K562 (cell line): ENCODE data around the gene ZNF862. TPM values are rescaled to one million over a fixed set of nuclear protein-coding genes. Genes with fewer than 3 reads are reported as not detected.
"Not testable (repeated sequence)": the region's sequence is repeated elsewhere in the genome, so short reads cannot be mapped to it uniquely, and the experiment has no call there.

Experiments
- ATAC-seq: fragments of 200-7000 bp; cut with Tn5 transposase; 3 replicates; pipeline ENCODE4 v1.9.1; 2020; ENCODE audit warnings: moderate library complexity
- BruUV-seq: library from RNA; stranded (reverse); fragments of 400-500 nt; replicated peaks from 2 replicates; lab custom pipeline; 2021; lab: Mats Ljungman, UMichigan
- CTCF ChIA-PET: fragments of 300-600 bp; formaldehyde crosslinking; extraction: SDS; loops from one replicate; lab custom pipeline; 2021; ENCODE audit warnings: low intra/inter-chr PET ratio; lab: Yijun Ruan, JAX
- POLR2A ChIA-PET: fragments of 300-600, 350-650 bp; sonication (Branson Sonifier 250); formaldehyde crosslinking; extraction: SDS; loops from one replicate; lab custom pipeline; 2021; ENCODE audit warnings: antibody characterized with exemption, inconsistent platforms; lab: Yijun Ruan, JAX
- DNase-seq, 4 experiments: peaks; one replicate each; pipeline versions ENCODE4 v3.0.0 to v3.0.0-alpha.2; 2011 to 2018; ENCODE audit warnings: low spot score in 3 of 4, mixed read lengths in 3 of 4; ENCODE audit errors: extremely low read depth in 1 of 4
- FAIRE-seq: peaks from 2 replicates; lab custom pipeline; 2011; peaks lifted over from hg19 to GRCh38; lab: Jason Lieb, UNC
- H2AFZ ChIP-seq: 2 replicates; pipeline ENCODE4 v1.6.0; 2011; ENCODE audit warnings: low read depth, low read length, control low read depth, inconsistent platforms
- H3K27ac ChIP-seq: fragments of 200-600 bp; 3 replicates; pipeline ENCODE4 v1.8.0; 2011; ENCODE audit warnings: low read depth, mild to moderate bottlenecking, control low read depth, inconsistent platforms, low read length, moderate library complexity, mixed read lengths; ENCODE audit errors: extremely low read depth
- H3K27me3 ChIP-seq, 2 experiments: fragments of 300-600 bp in 1 of 2; 2 replicates in 1 of 2; 3 replicates in 1 of 2; pipeline versions ENCODE4 v1.6.0 to v1.8.0; 2011; ENCODE audit warnings: inconsistent platforms in 2 of 2, low read length in 2 of 2, mild to moderate bottlenecking in 1 of 2, mixed read lengths in 1 of 2, moderate library complexity in 1 of 2; ENCODE audit not compliant: control insufficient read depth in 2 of 2, insufficient read depth in 2 of 2
- H3K36me3 ChIP-seq: fragments of 300-600 bp; 3 replicates; pipeline ENCODE4 v1.8.0; 2011; ENCODE audit warnings: mild to moderate bottlenecking, low read length, inconsistent platforms; ENCODE audit not compliant: control insufficient read depth, insufficient read depth
- H3K4me1 ChIP-seq, 2 experiments: fragments of 200-600 bp in 1 of 2; replicated peaks in 1 of 2; 2 replicates in 1 of 2; 3 replicates in 1 of 2; pipeline versions ENCODE4 v1.5.1 to v1.8.0; 2011; ENCODE audit warnings: inconsistent platforms in 2 of 2, low read length in 2 of 2, mild to moderate bottlenecking in 1 of 2, mixed read lengths in 1 of 2, moderate library complexity in 1 of 2; ENCODE audit not compliant: control insufficient read depth in 2 of 2, insufficient read depth in 2 of 2
- H3K4me2 ChIP-seq: 2 replicates; pipeline ENCODE4 v1.6.1; 2011; ENCODE audit warnings: low read length, control low read depth, inconsistent platforms, mixed read lengths; ENCODE audit not compliant: insufficient read depth
- H3K4me3 ChIP-seq: fragments of 200-600 bp; sonication (generic), shearing (Covaris generic); 2 replicates; pipeline ENCODE4 v1.5.1; 2016; ENCODE audit warnings: control low read depth, inconsistent platforms
- H3K79me2 ChIP-seq: fragments of 200-600 bp; 3 replicates; pipeline ENCODE4 v1.8.0; 2011; ENCODE audit warnings: low read length, inconsistent platforms; ENCODE audit not compliant: control insufficient read depth, insufficient read depth
- H3K9ac ChIP-seq, 2 experiments: 2 replicates each; pipeline versions ENCODE4 v1.6.0 to v1.6.1; 2011; ENCODE audit warnings: low read depth in 2 of 2, low read length in 2 of 2, control low read depth in 1 of 2, inconsistent platforms in 1 of 2, mild to moderate bottlenecking in 1 of 2, mixed read lengths in 1 of 2; ENCODE audit not compliant: insufficient read depth in 1 of 2
- H3K9me1 ChIP-seq: one replicate; pipeline ENCODE4 v1.6.0; 2011; ENCODE audit warnings: inconsistent platforms, mild to moderate bottlenecking, low read length, moderate library complexity; ENCODE audit not compliant: control insufficient read depth, insufficient read depth
- H3K9me3 ChIP-seq: replicated peaks from 2 replicates; pipeline ENCODE4 v1.5.1; 2011; ENCODE audit warnings: low read depth, low read length, inconsistent platforms; ENCODE audit not compliant: control insufficient read depth, insufficient read depth
- H4K20me1 ChIP-seq: replicated peaks from 2 replicates; pipeline ENCODE4 v1.6.1; 2011; ENCODE audit warnings: low read length, inconsistent platforms, mixed read lengths; ENCODE audit not compliant: control insufficient read depth, insufficient read depth
- SRF ChIP-seq, 2 experiments: fragments of 250-450, 450-650 bp in 1 of 2; sonication (Bioruptor Pico) in 1 of 2; sonication (generic) in 1 of 2; formaldehyde crosslinking; IDR thresholded peaks; 2 replicates each; pipeline versions ENCODE4 v1.5.0 to v1.5.1; 2020 to 2022; ENCODE audit warnings: mild to moderate bottlenecking in 1 of 2, missing genetic modification reagents in 1 of 2
- WGBS: fragments of 100-300 bp; shearing (Covaris generic); methylation state at CpG from one replicate; pipeline ENCODE4 v1.1.6; 2016; ENCODE audit warnings: low coverage, mixed read lengths; ENCODE audit not compliant: insufficient coverage; ENCODE audit errors: missing lambda C conversion rate; 5-methylcytosine and 5-hydroxymethylcytosine counted together
- in situ Hi-C: fragments of 300-500 bp; cut with MboI; formaldehyde crosslinking; loops from 4 replicates; pipeline ENCODE4 v1.15.0; 2018; ENCODE audit warnings: inconsistent platforms, mixed read lengths
- intact Hi-C: fragments of 100-400 bp; cut with micrococcal nuclease; formaldehyde crosslinking; loops from 2 replicates; pipeline ENCODE4 v1.14.2; 2022
- polyA plus RNA-seq, 8 experiments: library from polyadenylated mRNA; depleted of rRNA in 4 of 8; stranded (reverse) in 5 of 8; unstranded in 3 of 8; fragments of >200 nt; fragmentation: Nextera tagmentation in 2 of 8; fragmentation: Illumina TruSeq in 1 of 8; extraction: Ambion mirVana in 2 of 8; extraction: Trizol in 1 of 8; gene quantifications; 2 replicates each; pipeline versions ENCODE4 v1.2.1 to v1.2.3, GENCODE V29; 2011 to 2014; ENCODE audit warnings: inconsistent platforms in 1 of 8, missing spikeins in 1 of 8
- total RNA-seq, 7 experiments: library from RNA; depleted of rRNA in 6 of 7; stranded (reverse); fragments of >200 nt in 6 of 7; fragmentation: Illumina TruSeq in 2 of 7; extraction: Trizol in 2 of 7; gene quantifications; 2 replicates each; pipeline versions ENCODE4 v1.2.1 to v1.2.3, GENCODE V29; 2011 to 2021; ENCODE audit warnings: low replicate concordance in 1 of 7

The ZNF862 gene
- total and polyA plus RNA-seq, 9 of the 15 experiments (the other 6 are each of a cell fraction or from before 2014, with no cell fraction given): 1.1 to 3.9 (median 2.6) TPM

DNA sequence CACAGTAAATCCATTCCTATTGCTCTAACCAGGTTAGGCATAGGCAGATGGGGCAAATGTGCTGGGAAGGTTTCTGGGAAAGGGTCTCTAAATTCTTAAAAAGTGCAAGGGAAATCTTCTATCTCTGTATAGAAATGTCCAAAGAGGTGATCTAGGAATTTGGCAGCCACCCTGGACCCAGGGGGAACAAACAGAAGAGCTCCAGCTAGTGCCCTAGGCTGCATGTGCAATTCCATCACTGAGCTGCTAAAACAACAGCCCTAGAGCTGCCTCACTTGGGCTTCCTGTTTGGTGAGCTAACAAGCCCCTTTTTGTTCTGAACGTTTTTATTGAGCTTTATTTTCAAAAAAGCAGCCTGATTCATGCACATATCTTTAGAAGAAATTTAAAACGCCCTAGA, 52.5 kb downstream of the ZNF862 start:
- H3K9me1 ChIP-seq, H3K4me1 ChIP-seq, ATAC-seq, H3K9ac ChIP-seq, intact Hi-C loops, H3K9me3 ChIP-seq, in situ Hi-C loops, CTCF ChIA-PET, H3K4me3 ChIP-seq, H4K20me1 ChIP-seq, H3K27ac ChIP-seq, POLR2A ChIA-PET, BruUV-seq, DNase-seq, H2AFZ ChIP-seq, H3K79me2 ChIP-seq, H3K4me2 ChIP-seq, H3K36me3 ChIP-seq: not testable (repeated sequence)
- 0% methylated on average over 1 of the region's 2 CpGs for WGBS
- peaks cover 10 to 14% of the 10 kb centered on the region in 2 experiments for H3K27me3 ChIP-seq
- TF ChIP-seq SRF (CRISPR knock-in tag; IDR thresholded peaks at IDR 0.05): peak in 1 of 2 experiments; percentile 72; a peak in 1 of 4 replicates
- peak; percentile 11 for FAIRE-seq

DNA sequence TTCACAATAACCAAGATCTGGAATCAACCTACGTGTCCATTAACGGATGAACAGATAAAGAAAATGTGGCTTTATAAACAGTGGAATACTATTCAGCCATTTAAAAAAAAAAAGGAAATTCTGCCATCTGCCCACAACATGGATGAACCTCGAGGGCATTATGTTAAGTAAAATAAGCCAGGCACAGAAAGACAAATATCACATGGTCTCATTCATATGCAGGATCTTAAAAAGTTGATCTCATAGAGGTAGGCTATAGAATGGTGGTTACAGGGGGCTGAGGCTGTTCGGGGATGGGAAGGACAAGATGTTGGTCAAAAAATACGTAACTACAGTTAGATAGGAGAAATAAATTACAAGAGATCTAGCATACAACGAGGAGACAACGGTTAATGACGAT, 56.8 kb downstream of the ZNF862 start:
- H3K4me2 ChIP-seq, H3K27me3 ChIP-seq, FAIRE-seq, H3K9me3 ChIP-seq, H3K36me3 ChIP-seq, BruUV-seq, H3K9me1 ChIP-seq, H3K9ac ChIP-seq, POLR2A ChIA-PET, CTCF ChIA-PET, H3K4me1 ChIP-seq, ATAC-seq, H3K79me2 ChIP-seq, H3K27ac ChIP-seq, in situ Hi-C loops, H4K20me1 ChIP-seq, intact Hi-C loops, H3K4me3 ChIP-seq, H2AFZ ChIP-seq, DNase-seq: not testable (repeated sequence)
- under 1% methylated on average over 8 of the region's 8 CpGs for WGBS
